Measurements from ENCODE around the gene CHRNA3.

Gene CHRNA3

DNA sequence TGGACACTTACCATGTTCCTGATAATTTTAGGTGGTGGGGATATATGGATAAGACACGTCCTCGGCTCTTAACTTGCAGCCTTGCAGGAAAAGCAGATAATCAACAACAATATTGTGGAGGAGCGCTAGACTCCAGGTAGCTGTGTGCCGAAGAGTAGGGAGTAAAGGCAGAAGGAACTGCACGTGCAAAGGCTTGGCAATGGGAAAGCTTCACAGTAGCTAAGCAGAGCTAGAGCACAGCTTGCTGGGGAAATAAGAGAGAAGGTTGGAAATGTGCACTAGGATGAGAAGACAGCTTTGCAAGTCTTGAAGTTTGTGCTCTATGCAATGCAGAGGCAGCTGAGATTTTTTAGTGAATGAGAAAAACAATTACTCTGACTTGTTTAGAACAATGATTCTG lies 68.2 kb downstream of the CHRNA3 start:
- TF ChIP-seq, protein P1, sequence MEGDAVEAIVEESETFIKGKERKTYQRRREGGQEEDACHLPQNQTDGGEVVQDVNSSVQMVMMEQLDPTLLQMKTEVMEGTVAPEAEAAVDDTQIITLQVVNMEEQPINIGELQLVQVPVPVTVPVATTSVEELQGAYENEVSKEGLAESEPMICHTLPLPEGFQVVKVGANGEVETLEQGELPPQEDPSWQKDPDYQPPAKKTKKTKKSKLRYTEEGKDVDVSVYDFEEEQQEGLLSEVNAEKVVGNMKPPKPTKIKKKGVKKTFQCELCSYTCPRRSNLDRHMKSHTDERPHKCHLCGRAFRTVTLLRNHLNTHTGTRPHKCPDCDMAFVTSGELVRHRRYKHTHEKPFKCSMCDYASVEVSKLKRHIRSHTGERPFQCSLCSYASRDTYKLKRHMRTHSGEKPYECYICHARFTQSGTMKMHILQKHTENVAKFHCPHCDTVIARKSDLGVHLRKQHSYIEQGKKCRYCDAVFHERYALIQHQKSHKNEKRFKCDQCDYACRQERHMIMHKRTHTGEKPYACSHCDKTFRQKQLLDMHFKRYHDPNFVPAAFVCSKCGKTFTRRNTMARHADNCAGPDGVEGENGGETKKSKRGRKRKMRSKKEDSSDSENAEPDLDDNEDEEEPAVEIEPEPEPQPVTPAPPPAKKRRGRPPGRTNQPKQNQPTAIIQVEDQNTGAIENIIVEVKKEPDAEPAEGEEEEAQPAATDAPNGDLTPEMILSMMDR (IDR thresholded peaks at IDR 0.05; ENCODE audit: control extremely low read depth, extremely low read depth, low read depth, missing control alignments) = no peak
- ChIA-PET POLR2A (no interaction called here), CTCF (interaction anchor here (1.1 to 1.7 kb wide), 4 partner anchors 12 to 31 kb away, joined by 3 to 8 read pairs (median 4); partner anchors contain the start of genes CHRNA5 and PSMA4)
- DNase-seq (ENCODE audit: extremely low spot score) = no peak

DNA sequence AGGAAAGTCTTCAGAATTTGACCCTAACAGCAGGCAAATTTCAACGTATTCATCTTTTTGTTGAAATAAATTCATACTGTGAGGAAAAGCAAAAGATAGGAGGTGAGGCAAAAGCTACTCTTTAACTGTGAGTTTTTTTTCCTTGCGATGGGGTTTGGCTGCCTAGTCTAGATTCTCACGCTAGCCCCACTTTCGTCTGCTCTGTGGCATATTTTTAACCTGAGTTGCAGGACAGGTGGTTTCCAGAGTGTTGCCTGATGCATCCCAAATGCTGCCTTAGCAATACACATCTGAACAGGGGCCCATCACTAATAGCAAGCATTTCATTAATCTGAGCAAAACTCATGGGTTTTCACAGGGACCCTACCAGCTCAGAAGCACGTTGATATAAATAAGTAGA lies 68.9 kb downstream of the CHRNA3 start:
- no peak for DNase-seq (ENCODE audit: extremely low spot score)
- POLR2A ChIA-PET = no interaction called here
- CTCF ChIA-PET = interaction anchor here (1.4 to 1.7 kb wide), 3 partner anchors 11 to 30 kb away, joined by 3 to 8 read pairs (median 3); partner anchors contain the start of genes CHRNA5 and PSMA4
- TF ChIP-seq, protein P1 (IDR thresholded peaks at IDR 0.05; ENCODE audit: control extremely low read depth, extremely low read depth, low read depth, missing control alignments) = no peak

DNA sequence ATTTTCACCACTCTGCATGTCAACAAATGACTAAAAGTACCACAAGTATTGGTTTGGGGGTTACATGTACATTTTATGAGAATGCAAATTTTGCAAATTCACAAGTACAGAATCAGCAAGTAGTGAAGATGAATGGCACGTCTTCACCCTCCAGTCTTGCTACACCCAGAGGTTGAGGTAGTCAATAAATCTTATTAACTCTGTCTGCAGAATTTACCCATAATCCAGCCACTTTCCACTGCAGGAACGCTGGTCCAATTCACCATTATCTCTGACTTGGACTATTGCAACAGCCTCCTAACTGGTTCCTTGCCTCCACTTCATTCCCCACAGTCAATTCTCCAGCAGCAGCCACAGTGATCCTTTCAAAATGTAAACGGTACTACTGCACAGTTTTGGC lies 70.0 kb downstream of the CHRNA3 start:
- ChIA-PET POLR2A (interaction anchor here (1.1 kb wide), 1 partner anchor 255 kb away, joined by 7 read pairs; no protein-coding TSS in a partner anchor), CTCF (no interaction called here)
- TF ChIP-seq, protein P1 (IDR thresholded peaks at IDR 0.05; ENCODE audit: control extremely low read depth, extremely low read depth, low read depth, missing control alignments) = no peak
- DNase-seq (ENCODE audit: extremely low spot score) = no peak

DNA sequence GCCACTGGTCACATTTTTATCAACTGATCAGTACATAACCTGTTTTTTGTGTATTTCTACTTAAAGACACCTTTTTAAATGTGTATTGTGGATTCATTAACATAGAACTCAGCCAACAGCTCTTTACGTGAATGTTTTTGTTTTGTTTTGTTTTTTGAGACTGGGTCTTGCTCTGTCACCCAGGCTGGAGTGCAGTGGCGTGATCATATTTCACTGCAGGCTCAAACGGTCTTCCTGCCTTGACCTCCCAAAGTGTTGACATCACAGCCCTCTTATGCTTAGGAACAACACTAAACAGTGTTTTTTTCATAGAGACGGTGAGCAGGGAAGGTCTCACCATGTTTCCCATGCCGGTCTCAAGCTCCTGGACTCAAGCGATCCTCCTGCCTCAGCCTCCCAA lies 70.6 kb downstream of the CHRNA3 start:
- ChIA-PET CTCF (interaction anchor here (1.1 to 2.1 kb wide), 2 partner anchors 9 to 10 kb away, joined by 6 to 7 read pairs; partner anchors contain the start of gene PSMA4), POLR2A (interaction anchor here (1.1 kb wide), 1 partner anchor 255 kb away, joined by 7 read pairs; no protein-coding TSS in a partner anchor)
- DNase-seq (ENCODE audit: extremely low spot score) = no peak
- TF ChIP-seq, protein P1 (IDR thresholded peaks at IDR 0.05; ENCODE audit: control extremely low read depth, extremely low read depth, low read depth, missing control alignments) = no peak
